B cell (primary cell): ENCODE measurements around the gene SEMA4A.

Experiments
- EZH2 ChIP-seq: IDR thresholded peaks from 2 replicates; pipeline ENCODE4 v1.6.1; 2012; ENCODE audit warnings: borderline replicate concordance, low read depth, mild to moderate bottlenecking, moderate library complexity, low read length; ENCODE audit not compliant: insufficient read depth, poor library complexity, severe bottlenecking
- TF ChIP-seq, protein P1 (sequence below): fragments of 200-600 bp; IDR thresholded peaks from one replicate; pipeline ENCODE4 v1.8.0; 2022; ENCODE audit warnings: antibody characterized with exemption, mild to moderate bottlenecking

DNA sequence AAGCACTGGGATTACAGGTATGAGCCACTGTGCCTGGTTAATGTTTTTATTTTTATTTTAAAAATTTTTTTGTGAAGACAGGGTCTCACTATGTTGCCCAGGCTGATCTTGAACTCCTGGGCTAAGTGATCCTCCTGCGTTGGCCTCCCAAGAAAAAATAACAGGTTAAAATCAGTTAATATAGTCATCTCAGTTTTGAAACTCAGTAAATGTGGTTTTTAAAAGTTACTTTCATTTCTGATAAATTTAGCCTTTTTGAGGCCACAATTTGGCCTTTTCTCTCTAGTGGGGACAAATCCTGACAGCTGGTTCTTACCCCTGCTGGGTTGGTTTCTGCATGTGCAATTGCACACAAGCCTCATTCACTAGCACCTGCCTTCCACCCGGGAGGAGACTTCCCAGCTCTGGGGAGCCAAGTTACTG is 72.7 kb downstream of the SEMA4A start:
- TF ChIP-seq, protein P1, sequence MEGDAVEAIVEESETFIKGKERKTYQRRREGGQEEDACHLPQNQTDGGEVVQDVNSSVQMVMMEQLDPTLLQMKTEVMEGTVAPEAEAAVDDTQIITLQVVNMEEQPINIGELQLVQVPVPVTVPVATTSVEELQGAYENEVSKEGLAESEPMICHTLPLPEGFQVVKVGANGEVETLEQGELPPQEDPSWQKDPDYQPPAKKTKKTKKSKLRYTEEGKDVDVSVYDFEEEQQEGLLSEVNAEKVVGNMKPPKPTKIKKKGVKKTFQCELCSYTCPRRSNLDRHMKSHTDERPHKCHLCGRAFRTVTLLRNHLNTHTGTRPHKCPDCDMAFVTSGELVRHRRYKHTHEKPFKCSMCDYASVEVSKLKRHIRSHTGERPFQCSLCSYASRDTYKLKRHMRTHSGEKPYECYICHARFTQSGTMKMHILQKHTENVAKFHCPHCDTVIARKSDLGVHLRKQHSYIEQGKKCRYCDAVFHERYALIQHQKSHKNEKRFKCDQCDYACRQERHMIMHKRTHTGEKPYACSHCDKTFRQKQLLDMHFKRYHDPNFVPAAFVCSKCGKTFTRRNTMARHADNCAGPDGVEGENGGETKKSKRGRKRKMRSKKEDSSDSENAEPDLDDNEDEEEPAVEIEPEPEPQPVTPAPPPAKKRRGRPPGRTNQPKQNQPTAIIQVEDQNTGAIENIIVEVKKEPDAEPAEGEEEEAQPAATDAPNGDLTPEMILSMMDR: no peak
- TF ChIP-seq EZH2: no peak
